HCT116 (cell line): Measurements from ENCODE around the gene OR8J3. TPM values are rescaled to one million over a fixed set of nuclear protein-coding genes. Genes with fewer than 3 reads are reported as not detected.

Experiments
- ATAC-seq: fragments of 200-7000 bp; cut with Tn5 transposase; 2 replicates; pipeline ENCODE4 v1.9.1; 2020; ENCODE audit warnings: mild to moderate bottlenecking, moderate library complexity
- BruUV-seq: library from RNA; stranded (reverse); fragments of 400-500 nt; replicated peaks from 2 replicates; lab custom pipeline; 2021; lab: Mats Ljungman, UMichigan
- CTCF ChIA-PET: fragments of 300-600 bp; sonication (Branson Sonifier 250); formaldehyde crosslinking; loops from one replicate; lab custom pipeline; 2021; ENCODE audit warnings: antibody characterized with exemption; lab: Charles Lee
- POLR2A ChIA-PET: fragments of 300-600, 350-600 bp; sonication (Branson Sonifier 250); formaldehyde crosslinking; loops from one replicate; lab custom pipeline; 2021; ENCODE audit warnings: antibody characterized with exemption; lab: Charles Lee
- RAD21 ChIA-PET, 2 experiments: fragments of 300-600 bp; sonication (Branson Sonifier 250); formaldehyde crosslinking; loops; one replicate each; lab custom pipeline; 2023; ENCODE audit warnings: low total read pairs in 2 of 2; ENCODE audit not compliant: uncharacterized antibody in 2 of 2, unreplicated experiment in 2 of 2, low non-redundant PET in 1 of 2; lab: Charles Lee
- DNase-seq: peaks from one replicate; pipeline ENCODE4 v3.0.0-alpha.2; 2010; ENCODE audit warnings: low read depth, low spot score
- H2AFZ ChIP-seq: fragments of 200-600 bp; shearing (Covaris generic), sonication (generic); 2 replicates; pipeline ENCODE4 v1.6.1; 2017; ENCODE audit warnings: low read depth, mixed run types, mixed read lengths, antibody characterized with exemption, low read length; ENCODE audit not compliant: poor library complexity, severe bottlenecking
- H3K27ac ChIP-seq: 2 replicates; pipeline ENCODE4 v1.5.1; 2012; ENCODE audit warnings: low read depth, low read length
- H3K27me3 ChIP-seq: fragments of 200-600 bp; sonication (generic); 2 replicates; pipeline ENCODE4 v1.6.1; 2016; ENCODE audit warnings: mixed run types, low read length, mixed read lengths; ENCODE audit not compliant: insufficient read depth
- H3K36me3 ChIP-seq, 2 experiments: fragments of 200-500 bp in 1 of 2; fragments of 200-600 bp in 1 of 2; sonication (Bioruptor generic) in 1 of 2; sonication (generic) in 1 of 2; 2 replicates each; pipeline versions ENCODE4 v1.5.1 to v1.6.1; 2014 to 2016; ENCODE audit warnings: low read length in 2 of 2, inconsistent platforms in 1 of 2, mixed read lengths in 1 of 2, mixed run types in 1 of 2; ENCODE audit not compliant: insufficient read depth in 2 of 2, control insufficient read depth in 1 of 2
- H3K4me1 ChIP-seq, 2 experiments: fragments of 200-600 bp in 1 of 2; sonication (generic) in 1 of 2; 2 replicates each; pipeline versions ENCODE4 v1.5.1 to v1.6.1; 2012 to 2017; ENCODE audit warnings: low read length in 2 of 2, inconsistent platforms in 1 of 2, mild to moderate bottlenecking in 1 of 2, mixed read lengths in 1 of 2, mixed run types in 1 of 2, moderate library complexity in 1 of 2; ENCODE audit not compliant: insufficient read depth in 2 of 2, control insufficient read depth in 1 of 2
- H3K4me2 ChIP-seq: fragments of 200-600 bp; sonication (generic); 2 replicates; pipeline ENCODE4 v1.6.1; 2017; ENCODE audit warnings: mixed run types, low read length, mixed read lengths
- H3K4me3 ChIP-seq, 2 experiments: fragments of 200-600 bp in 1 of 2; sonication (generic) in 1 of 2; replicated peaks in 1 of 2; 2 replicates each; pipeline ENCODE4 v1.5.1; 2011 to 2016; ENCODE audit warnings: low read length in 2 of 2, control low read depth in 1 of 2, low read depth in 1 of 2, mild to moderate bottlenecking in 1 of 2, mixed read lengths in 1 of 2, mixed run types in 1 of 2
- H3K79me2 ChIP-seq: fragments of 200-600 bp; sonication (generic); 2 replicates; pipeline ENCODE4 v1.6.1; 2017; ENCODE audit warnings: mild to moderate bottlenecking, mixed run types, low read length, moderate library complexity, mixed read lengths; ENCODE audit not compliant: insufficient read depth
- H3K9ac ChIP-seq: fragments of 200-600 bp; sonication (generic); 2 replicates; pipeline ENCODE4 v1.6.1; 2016; ENCODE audit warnings: low read length, mixed read lengths
- H3K9me2 ChIP-seq: fragments of 200-600 bp; sonication (generic), shearing (Covaris generic); 2 replicates; pipeline ENCODE4 v1.6.1; 2017; ENCODE audit warnings: mixed run types, mild to moderate bottlenecking, moderate library complexity; ENCODE audit not compliant: insufficient read depth
- H3K9me3 ChIP-seq, 2 experiments: fragments of 200-500 bp in 1 of 2; fragments of 200-600 bp in 1 of 2; sonication (Bioruptor generic) in 1 of 2; sonication (generic) in 1 of 2; 2 replicates each; pipeline ENCODE4 v1.6.1; 2014 to 2017; ENCODE audit warnings: low read length in 2 of 2, mixed read lengths in 2 of 2, inconsistent platforms in 1 of 2, low read depth in 1 of 2, mild to moderate bottlenecking in 1 of 2, mixed run types in 1 of 2, moderate library complexity in 1 of 2; ENCODE audit not compliant: control insufficient read depth in 1 of 2, insufficient read depth in 1 of 2
- H4K20me1 ChIP-seq: fragments of 200-600 bp; sonication (generic), shearing (Covaris generic); 2 replicates; pipeline ENCODE4 v1.6.1; 2017; ENCODE audit warnings: mixed run types, mild to moderate bottlenecking, moderate library complexity; ENCODE audit not compliant: insufficient read depth
- ATF3 ChIP-seq: IDR thresholded peaks from 2 replicates; pipeline ENCODE4 v1.6.1; 2012
- CEBPB ChIP-seq: IDR thresholded peaks from 2 replicates; pipeline ENCODE4 v1.6.1; 2012; ENCODE audit warnings: low read depth
- EZH2 ChIP-seq: fragments of 200-600 bp; sonication (generic); IDR thresholded peaks from 2 replicates; pipeline ENCODE4 v1.6.1; 2017; ENCODE audit warnings: antibody characterized with exemption, mixed run types
- FOSL1 ChIP-seq: IDR thresholded peaks from 2 replicates; pipeline ENCODE4 v1.6.1; 2012; ENCODE audit warnings: low read depth
- JUND ChIP-seq: IDR thresholded peaks from 2 replicates; pipeline ENCODE4 v1.6.1; 2012
- MAX ChIP-seq: IDR thresholded peaks from 2 replicates; pipeline ENCODE4 v1.6.1; 2012
- RAD21 ChIP-seq: IDR thresholded peaks from 2 replicates; pipeline ENCODE4 v1.6.1; 2012; ENCODE audit warnings: low read depth, mild to moderate bottlenecking
- SIN3A ChIP-seq: IDR thresholded peaks from 2 replicates; pipeline ENCODE4 v1.6.1; 2012; ENCODE audit warnings: low read depth
- YY1 ChIP-seq: IDR thresholded peaks from 2 replicates; pipeline ENCODE4 v1.6.1; 2011; ENCODE audit warnings: low read length, low read depth, moderate library complexity, mild to moderate bottlenecking; ENCODE audit not compliant: insufficient replicate concordance; ENCODE audit errors: extremely low read depth
- ZBTB33 ChIP-seq: IDR thresholded peaks from 2 replicates; pipeline ENCODE4 v1.6.1; 2011; ENCODE audit warnings: mild to moderate bottlenecking, low read length, moderate library complexity; ENCODE audit not compliant: insufficient replicate concordance; ENCODE audit errors: extremely low read depth
- intact Hi-C: fragments of 100-400 bp; cut with micrococcal nuclease; formaldehyde crosslinking; loops from 2 replicates; pipeline ENCODE4 v1.10.0; 2022
- total RNA-seq: library from RNA; stranded (reverse); gene quantifications from one replicate; pipeline ENCODE4 v1.2.1, GENCODE V29; 2021; ENCODE audit not compliant: unreplicated experiment

OR8J3 gene
- total RNA-seq, 1 experiment from 2014 or later, result not detected

GRCh38 chr11:56163804-56164203 is 23.8 kb upstream of the OR8J3 start (continued):
- TF ChIP-seq ATF3 (no peak), MAX (no peak), SIN3A (no peak), JUND (no peak)

- intact Hi-C loops, result no loop called here
- H2AFZ ChIP-seq, result no peak within 1 kb of the TSS
- no peak within 1 kb of the TSS for H3K27ac ChIP-seq
- H3K4me3 ChIP-seq, result no peak within 1 kb of the TSS
- no peaks in the 10 kb centered on the region for H3K27me3 ChIP-seq
- no peaks in the 10 kb centered on the region for H3K36me3 ChIP-seq
- no peaks in the 10 kb centered on the region for H3K9me2 ChIP-seq
- ATAC-seq (no peak), DNase-seq (no peak)
- no TSS peak for BruUV-seq
- TF ChIP-seq EZH2 (no peak), FOSL1 (no peak), ZBTB33 (no peak), RAD21 (no peak), YY1 (no peak), CEBPB (no peak)
- ChIA-PET RAD21 (no interaction called here), CTCF (no interaction called here), POLR2A (no interaction called here)
- no peaks in the 10 kb centered on the region for H3K79me2 ChIP-seq
- H4K20me1 ChIP-seq, result no peaks in the 10 kb centered on the region
- peaks cover 6 to 14% of the 10 kb centered on the region in 2 experiments; a peak in 2 of 4 replicates for H3K9me3 ChIP-seq
- no peaks in the 10 kb centered on the region for H3K4me1 ChIP-seq
- H3K4me2 ChIP-seq, result no peak within 1 kb of the TSS
- H3K9ac ChIP-seq, result no peak within 1 kb of the TSS
Measured at GRCh38 chr11:56160217-56160616, 20.2 kb upstream of the OR8J3 start, which contains the start of gene OR8K5. Gene OR8K5 (minus strand): TSS chr11:56160317. CDS start chr11:56160317, 0 bp downstream.
